Neural cell (in vitro differentiated cells): Measurements from ENCODE around the gene CLDN8.

Source experiments
- CTCF ChIP-seq: fragments of 450-650 bp; IDR thresholded peaks from 2 replicates; pipeline ENCODE4 v1.5.1; 2014; ENCODE audit warnings: antibody characterized with exemption, mild to moderate bottlenecking, moderate library complexity; ENCODE audit not compliant: poor library complexity, severe bottlenecking
- MXI1 ChIP-seq: fragments of 450-650 bp; conservative IDR thresholded peaks from 2 replicates; pipeline ENCODE4 v1.6.1; 2014; ENCODE audit warnings: antibody characterized with exemption, mild to moderate bottlenecking; ENCODE audit not compliant: poor library complexity, severe bottlenecking

- TF ChIP-seq CTCF (no peak), MXI1 (no peak)
Measured at GRCh38 chr21:30193201-30193600, 22.7 kb downstream of the CLDN8 start.
